HEK293 (cell line): Measurements from ENCODE around the gene ARMC7.

Experiments used
- CTCF ChIA-PET: fragments of 350-600 bp; formaldehyde crosslinking; extraction: SDS; loops from one replicate; lab custom pipeline; 2021; ENCODE audit warnings: antibody characterized with exemption; lab: Yijun Ruan, JAX
- POLR2A ChIA-PET: fragments of 300-600 bp; formaldehyde crosslinking; extraction: SDS; loops from one replicate; lab custom pipeline; 2020; ENCODE audit warnings: antibody characterized with exemption, inconsistent platforms; lab: Yijun Ruan, JAX
- H3K27ac ChIP-seq: fragments of 200-500 bp; sonication (Bioruptor generic); 2 replicates; pipeline ENCODE4 v1.5.1; 2014; ENCODE audit warnings: low read depth, low read length, control low read depth, inconsistent platforms; ENCODE audit errors: extremely low read depth
- H3K36me3 ChIP-seq, 2 experiments: fragments of 200-500 bp in 1 of 2; sonication (Bioruptor generic) in 1 of 2; 1 replicate in 1 of 2; 2 replicates in 1 of 2; pipeline ENCODE4 v1.5.1; 2014 to 2017; ENCODE audit warnings: inconsistent platforms in 2 of 2, low read length in 2 of 2; ENCODE audit not compliant: control insufficient read depth in 2 of 2, insufficient read depth in 1 of 2
- H3K4me1 ChIP-seq: fragments of 200-500 bp; sonication (Bioruptor generic); 2 replicates; pipeline ENCODE4 v1.5.1; 2014; ENCODE audit warnings: mild to moderate bottlenecking, low read length, inconsistent platforms; ENCODE audit not compliant: control insufficient read depth, insufficient read depth
- H3K4me3 ChIP-seq: 2 replicates; pipeline ENCODE4 v1.5.1; 2011; ENCODE audit warnings: low read depth, mild to moderate bottlenecking, control low read depth, low read length, moderate library complexity
- H3K9me3 ChIP-seq: fragments of 200-500 bp; sonication (Bioruptor generic); 2 replicates; pipeline ENCODE4 v1.5.1; 2014; ENCODE audit warnings: low read depth, low read length, inconsistent platforms; ENCODE audit not compliant: control insufficient read depth, insufficient read depth
- BCL11B ChIP-seq: fragments of 450-650 bp; formaldehyde crosslinking; IDR thresholded peaks from 2 replicates; pipeline ENCODE4 v1.5.1; 2016; ENCODE audit warnings: low read depth, missing biosample characterization, missing genetic modification characterization
- GLIS2 ChIP-seq: fragments of 450-650 bp; formaldehyde crosslinking; IDR thresholded peaks from 2 replicates; pipeline ENCODE4 v1.5.1; 2016; ENCODE audit warnings: missing biosample characterization, missing genetic modification characterization
- HIC1 ChIP-seq: fragments of 450-650 bp; formaldehyde crosslinking; IDR thresholded peaks from 2 replicates; pipeline ENCODE4 v1.5.1; 2016; ENCODE audit warnings: missing biosample characterization, missing genetic modification characterization
- INSM2 ChIP-seq: fragments of 450-650 bp; formaldehyde crosslinking; IDR thresholded peaks from 2 replicates; pipeline ENCODE4 v1.5.1; 2016; ENCODE audit warnings: missing biosample characterization, missing genetic modification characterization
- KLF9 ChIP-seq: fragments of 450-650 bp; formaldehyde crosslinking; IDR thresholded peaks from 2 replicates; pipeline ENCODE4 v1.5.1; 2016; ENCODE audit warnings: missing biosample characterization, missing genetic modification characterization, low read depth
- SALL2 ChIP-seq: fragments of 450-650 bp; formaldehyde crosslinking; IDR thresholded peaks from 2 replicates; pipeline ENCODE4 v1.5.0; 2017; ENCODE audit warnings: missing biosample characterization, mild to moderate bottlenecking, missing genetic modification characterization, borderline replicate concordance
- SP2 ChIP-seq: fragments of 450-650 bp; formaldehyde crosslinking; IDR thresholded peaks from 2 replicates; pipeline ENCODE4 v1.5.1; 2016; ENCODE audit warnings: missing biosample characterization, missing genetic modification characterization
- WT1 ChIP-seq: fragments of 450-650 bp; formaldehyde crosslinking; IDR thresholded peaks from 2 replicates; pipeline ENCODE4 v1.5.1; 2016; ENCODE audit warnings: missing biosample characterization, missing genetic modification characterization
- ZBTB17 ChIP-seq: fragments of 450-650 bp; formaldehyde crosslinking; IDR thresholded peaks from 2 replicates; pipeline ENCODE4 v1.5.1; 2016; ENCODE audit warnings: missing biosample characterization, missing genetic modification characterization
- ZBTB8A ChIP-seq: fragments of 450-650 bp; formaldehyde crosslinking; IDR thresholded peaks from 2 replicates; pipeline ENCODE4 v1.5.1; 2016; ENCODE audit warnings: missing biosample characterization, missing genetic modification characterization
- ZFHX2 ChIP-seq: fragments of 450-650 bp; formaldehyde crosslinking; conservative IDR thresholded peaks from 2 replicates; pipeline ENCODE4 v1.5.1; 2016; ENCODE audit warnings: missing biosample characterization, missing genetic modification characterization
- ZNF112 ChIP-seq: fragments of 450-650 bp; formaldehyde crosslinking; IDR thresholded peaks from 2 replicates; pipeline ENCODE4 v1.5.0; 2017; ENCODE audit warnings: missing biosample characterization, missing genetic modification characterization
- ZNF140 ChIP-seq: fragments of 450-650 bp; formaldehyde crosslinking; IDR thresholded peaks from 2 replicates; pipeline ENCODE4 v1.5.1; 2016; ENCODE audit warnings: missing biosample characterization, missing genetic modification characterization
- ZNF19 ChIP-seq: fragments of 450-650 bp; formaldehyde crosslinking; IDR thresholded peaks from 2 replicates; pipeline ENCODE4; 2016; ENCODE audit warnings: missing biosample characterization, missing genetic modification characterization, low read depth
- ZNF311 ChIP-seq: fragments of 450-650 bp; formaldehyde crosslinking; IDR thresholded peaks from 2 replicates; pipeline ENCODE4 v1.5.1; 2017; ENCODE audit warnings: missing biosample characterization, missing genetic modification characterization, borderline replicate concordance
- ZNF391 ChIP-seq: fragments of 450-650 bp; formaldehyde crosslinking; IDR thresholded peaks from 2 replicates; pipeline ENCODE4 v1.5.1; 2016; ENCODE audit warnings: low read depth, missing biosample characterization, missing genetic modification characterization, borderline replicate concordance
- ZNF404 ChIP-seq: fragments of 450-650 bp; formaldehyde crosslinking; IDR thresholded peaks from 2 replicates; pipeline ENCODE4 v1.5.1; 2017; ENCODE audit warnings: missing biosample characterization, missing genetic modification characterization
- ZNF530 ChIP-seq: fragments of 450-650 bp; formaldehyde crosslinking; IDR thresholded peaks from 2 replicates; pipeline ENCODE4 v1.5.1; 2016; ENCODE audit warnings: low read depth, missing biosample characterization, missing genetic modification characterization
- ZNF555 ChIP-seq: fragments of 450-650 bp; formaldehyde crosslinking; conservative IDR thresholded peaks from 2 replicates; pipeline ENCODE4 v1.5.1; 2017; ENCODE audit warnings: missing biosample characterization, mild to moderate bottlenecking, missing genetic modification characterization, inconsistent platforms
- ZNF571 ChIP-seq: fragments of 450-650 bp; formaldehyde crosslinking; IDR thresholded peaks from 2 replicates; pipeline ENCODE4 v1.5.0; 2017; ENCODE audit warnings: missing biosample characterization, missing genetic modification characterization
- ZNF596 ChIP-seq: fragments of 450-650 bp; IDR thresholded peaks from 2 replicates; pipeline ENCODE4 v1.5.0; 2018; ENCODE audit warnings: missing biosample characterization, mild to moderate bottlenecking, missing genetic modification characterization, moderate library complexity
- ZNF654 ChIP-seq: fragments of 450-650 bp; formaldehyde crosslinking; IDR thresholded peaks from 2 replicates; pipeline ENCODE4 v1.5.1; 2016; ENCODE audit warnings: low read depth, missing biosample characterization, missing genetic modification characterization
- ZNF660 ChIP-seq: fragments of 450-650 bp; IDR thresholded peaks from 2 replicates; pipeline ENCODE4 v1.5.1; 2018; ENCODE audit warnings: missing biosample characterization, mild to moderate bottlenecking, missing genetic modification characterization
- ZNF785 ChIP-seq: fragments of 450-650 bp; formaldehyde crosslinking; IDR thresholded peaks from 2 replicates; pipeline ENCODE4 v1.5.1; 2016; ENCODE audit warnings: missing biosample characterization, missing genetic modification characterization
- ZNF843 ChIP-seq: fragments of 450-650 bp; formaldehyde crosslinking; IDR thresholded peaks from 2 replicates; pipeline ENCODE4 v1.5.1; 2016; ENCODE audit warnings: missing biosample characterization, missing genetic modification characterization
- TF ChIP-seq, protein P1 (sequence below): fragments of 450-650 bp; IDR thresholded peaks from 2 replicates; pipeline ENCODE4 v1.5.1; 2018; ENCODE audit warnings: missing biosample characterization, missing genetic modification characterization
- TF ChIP-seq, protein P2 (sequence below): fragments of 450-650 bp; formaldehyde crosslinking; IDR thresholded peaks from 2 replicates; pipeline ENCODE4 v1.5.1; 2017; ENCODE audit warnings: missing biosample characterization, missing genetic modification characterization
- TF ChIP-seq, protein P3 (sequence below): fragments of 450-650 bp; formaldehyde crosslinking; IDR thresholded peaks from 2 replicates; pipeline ENCODE4; 2016; ENCODE audit warnings: missing biosample characterization, missing genetic modification characterization

The ARMC7 gene

GRCh38 chr17:75130632-75131277 is 21.0 kb downstream of the ARMC7 start (continued):
- TF ChIP-seq ZFHX2, result peak; percentile 45
- TF ChIP-seq, protein P1, sequence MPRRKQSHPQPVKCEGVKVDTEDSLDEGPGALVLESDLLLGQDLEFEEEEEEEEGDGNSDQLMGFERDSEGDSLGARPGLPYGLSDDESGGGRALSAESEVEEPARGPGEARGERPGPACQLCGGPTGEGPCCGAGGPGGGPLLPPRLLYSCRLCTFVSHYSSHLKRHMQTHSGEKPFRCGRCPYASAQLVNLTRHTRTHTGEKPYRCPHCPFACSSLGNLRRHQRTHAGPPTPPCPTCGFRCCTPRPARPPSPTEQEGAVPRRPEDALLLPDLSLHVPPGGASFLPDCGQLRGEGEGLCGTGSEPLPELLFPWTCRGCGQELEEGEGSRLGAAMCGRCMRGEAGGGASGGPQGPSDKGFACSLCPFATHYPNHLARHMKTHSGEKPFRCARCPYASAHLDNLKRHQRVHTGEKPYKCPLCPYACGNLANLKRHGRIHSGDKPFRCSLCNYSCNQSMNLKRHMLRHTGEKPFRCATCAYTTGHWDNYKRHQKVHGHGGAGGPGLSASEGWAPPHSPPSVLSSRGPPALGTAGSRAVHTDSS (tag by site-specific recombination), result no peak
- TF ChIP-seq BCL11B (tag by site-specific recombination), result no peak
- peak; percentile 41; the same call in 1 of the 2 replicates for TF ChIP-seq ZBTB17

- peaks cover 19 to 39% of the 10 kb centered on the region in 2 experiments for H3K36me3 ChIP-seq
- POLR2A ChIA-PET, result interaction anchor here (0.7 to 3.9 kb wide), 21 partner anchors 9 to 355 kb away, joined by 3 to 20 read pairs (median 4); partner anchors contain the start of genes ARMC7, JPT1, MRPL58 and NAT9
- peaks cover 3% of the 10 kb centered on the region; the same call in 1 of the 2 replicates for H3K4me1 ChIP-seq
- CTCF ChIA-PET, result interaction anchor here (0.6 to 4.3 kb wide), 28 partner anchors 8 to 488 kb away, joined by 3 to 86 read pairs (median 4); partner anchors contain the start of genes HID1, MIF4GD and MRPL58
- H3K27ac ChIP-seq, result peak within 1 kb of the TSS; percentile 94
- peak within 1 kb of the TSS; percentile 61 for H3K4me3 ChIP-seq
- H3K9me3 ChIP-seq, result no peaks in the 10 kb centered on the region
- TF ChIP-seq ZNF19 (tag by site-specific recombination), result no peak
- TF ChIP-seq ZNF660 (tag by site-specific recombination), result peak; percentile 80; the same call in 1 of the 2 replicates
- peak; percentile 60 for TF ChIP-seq ZNF596 (tag by site-specific recombination)
- peak; percentile 94 for TF ChIP-seq GLIS2
- no peak for TF ChIP-seq SALL2
- TF ChIP-seq ZNF140 (tag by site-specific recombination), result no peak
- no peak for TF ChIP-seq ZNF654
- TF ChIP-seq ZNF112 (tag by site-specific recombination), result no peak
- peak; percentile 31 for TF ChIP-seq SP2 (tag by site-specific recombination)
- TF ChIP-seq, protein P2, sequence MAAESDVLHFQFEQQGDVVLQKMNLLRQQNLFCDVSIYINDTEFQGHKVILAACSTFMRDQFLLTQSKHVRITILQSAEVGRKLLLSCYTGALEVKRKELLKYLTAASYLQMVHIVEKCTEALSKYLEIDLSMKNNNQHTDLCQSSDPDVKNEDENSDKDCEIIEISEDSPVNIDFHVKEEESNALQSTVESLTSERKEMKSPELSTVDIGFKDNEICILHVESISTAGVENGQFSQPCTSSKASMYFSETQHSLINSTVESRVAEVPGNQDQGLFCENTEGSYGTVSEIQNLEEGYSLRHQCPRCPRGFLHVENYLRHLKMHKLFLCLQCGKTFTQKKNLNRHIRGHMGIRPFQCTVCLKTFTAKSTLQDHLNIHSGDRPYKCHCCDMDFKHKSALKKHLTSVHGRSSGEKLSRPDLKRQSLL (tag by site-specific recombination), result no peak
- TF ChIP-seq ZBTB8A (tag by site-specific recombination), result peak; percentile 92
- TF ChIP-seq HIC1 (tag by site-specific recombination), result peak; percentile 39; the same call in 1 of the 2 replicates
- TF ChIP-seq INSM2 (tag by site-specific recombination), result no peak
- TF ChIP-seq ZNF571 (tag by site-specific recombination), result no peak
- TF ChIP-seq ZNF530, result no peak
- no peak for TF ChIP-seq WT1 (tag by site-specific recombination)
- peak; percentile 40; the same call in 1 of the 2 replicates for TF ChIP-seq KLF9 (tag by site-specific recombination)
- TF ChIP-seq ZNF843 (tag by site-specific recombination), result no peak
- TF ChIP-seq, protein P3, sequence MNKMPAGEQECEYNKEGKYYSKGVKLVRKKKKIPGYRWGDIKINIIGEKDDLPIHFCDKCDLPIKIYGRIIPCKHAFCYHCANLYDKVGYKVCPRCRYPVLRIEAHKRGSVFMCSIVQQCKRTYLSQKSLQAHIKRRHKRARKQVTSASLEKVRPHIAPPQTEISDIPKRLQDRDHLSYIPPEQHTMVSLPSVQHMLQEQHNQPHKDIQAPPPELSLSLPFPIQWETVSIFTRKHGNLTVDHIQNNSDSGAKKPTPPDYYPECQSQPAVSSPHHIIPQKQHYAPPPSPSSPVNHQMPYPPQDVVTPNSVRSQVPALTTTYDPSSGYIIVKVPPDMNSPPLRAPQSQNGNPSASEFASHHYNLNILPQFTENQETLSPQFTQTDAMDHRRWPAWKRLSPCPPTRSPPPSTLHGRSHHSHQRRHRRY (tag by site-specific recombination), result no peak
- no peak for TF ChIP-seq ZNF404 (tag by site-specific recombination)
- TF ChIP-seq ZNF391, result no peak
- TF ChIP-seq ZNF311, result no peak
- TF ChIP-seq ZNF785, result no peak; the same call in 1 of the 2 replicates
- TF ChIP-seq ZNF555 (tag by site-specific recombination), result no peak
These were observed 21.7 kb downstream of the ARMC7 start, which contains the start of gene NT5C for GRCh38 chr17:75131278-75132017. Gene NT5C, minus strand, starts transcription at chr17:75131742. Its CDS starts 35 bp downstream, at chr17:75131707.
